Measurements from ENCODE around the gene DNAJC17.

DNA sequence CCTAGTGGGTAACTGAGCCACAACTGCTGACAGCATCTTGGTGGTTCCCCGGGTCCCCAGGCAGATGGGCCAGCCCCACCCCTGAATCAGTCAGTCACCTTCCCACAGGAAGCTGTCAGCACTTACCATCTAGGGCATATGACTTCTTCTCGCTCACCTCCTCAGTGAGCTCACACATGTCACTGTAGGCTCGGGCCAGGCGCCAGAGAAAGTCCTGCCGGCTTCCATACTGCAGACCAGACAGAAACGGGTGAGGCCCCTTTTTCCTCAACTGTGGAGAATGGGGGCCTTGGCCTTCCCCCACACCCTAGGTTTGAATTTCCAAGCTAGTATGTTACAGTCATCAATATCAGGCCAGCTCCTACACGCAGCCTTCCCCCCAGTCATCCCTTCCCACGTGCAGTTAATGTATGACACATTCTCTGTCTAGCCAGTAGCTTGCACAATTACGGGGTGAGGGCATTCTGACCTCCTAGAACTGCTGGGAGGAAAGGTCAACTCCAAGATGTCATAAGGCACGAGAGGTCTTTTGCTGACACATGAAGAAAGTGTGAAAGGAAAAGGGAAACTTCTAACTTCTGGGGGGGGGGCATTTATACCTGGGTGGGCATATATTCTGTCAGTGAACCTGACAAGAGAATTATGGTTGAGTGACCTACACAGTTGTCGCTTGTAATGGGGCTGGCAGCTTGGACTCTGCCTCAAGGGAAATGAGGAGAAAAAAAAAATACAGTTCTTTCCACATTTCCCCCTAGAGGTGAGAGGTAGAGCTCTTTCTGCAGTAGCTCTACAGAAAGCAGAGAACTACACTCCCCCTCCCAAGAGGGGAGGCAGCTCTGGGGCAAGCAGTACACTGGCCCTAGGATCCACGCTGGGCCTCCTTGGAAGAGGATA is 63.1 kb downstream of the DNAJC17 start:
- TF ChIP-seq, protein P1, sequence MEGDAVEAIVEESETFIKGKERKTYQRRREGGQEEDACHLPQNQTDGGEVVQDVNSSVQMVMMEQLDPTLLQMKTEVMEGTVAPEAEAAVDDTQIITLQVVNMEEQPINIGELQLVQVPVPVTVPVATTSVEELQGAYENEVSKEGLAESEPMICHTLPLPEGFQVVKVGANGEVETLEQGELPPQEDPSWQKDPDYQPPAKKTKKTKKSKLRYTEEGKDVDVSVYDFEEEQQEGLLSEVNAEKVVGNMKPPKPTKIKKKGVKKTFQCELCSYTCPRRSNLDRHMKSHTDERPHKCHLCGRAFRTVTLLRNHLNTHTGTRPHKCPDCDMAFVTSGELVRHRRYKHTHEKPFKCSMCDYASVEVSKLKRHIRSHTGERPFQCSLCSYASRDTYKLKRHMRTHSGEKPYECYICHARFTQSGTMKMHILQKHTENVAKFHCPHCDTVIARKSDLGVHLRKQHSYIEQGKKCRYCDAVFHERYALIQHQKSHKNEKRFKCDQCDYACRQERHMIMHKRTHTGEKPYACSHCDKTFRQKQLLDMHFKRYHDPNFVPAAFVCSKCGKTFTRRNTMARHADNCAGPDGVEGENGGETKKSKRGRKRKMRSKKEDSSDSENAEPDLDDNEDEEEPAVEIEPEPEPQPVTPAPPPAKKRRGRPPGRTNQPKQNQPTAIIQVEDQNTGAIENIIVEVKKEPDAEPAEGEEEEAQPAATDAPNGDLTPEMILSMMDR (IDR thresholded peaks at IDR 0.05; ENCODE audit: insufficient read depth, low read length, poor library complexity, severe bottlenecking) = no peak
- no peak for TF ChIP-seq EZH2phosphoT487 (conservative IDR thresholded peaks at IDR 0.05; ENCODE audit: low read length)
